Hepatocyte (in vitro differentiated cells): Measurements from ENCODE around the gene UGCG. TPM values are rescaled to one million over a fixed set of nuclear protein-coding genes. Genes with fewer than 3 reads are reported as not detected.

Experiments used
- DNase-seq: peaks from one replicate; pipeline ENCODE4 v3.0.0-alpha.2; 2016; ENCODE audit warnings: low spot score
- H2AFZ ChIP-seq: fragments of 200-600 bp; sonication (generic); 2 replicates; pipeline ENCODE4 v1.6.0; 2016; ENCODE audit warnings: antibody characterized with exemption, mild to moderate bottlenecking
- H3K27ac ChIP-seq: fragments of 200-600 bp; sonication (generic); 2 replicates; pipeline ENCODE4 v1.5.1; 2016; ENCODE audit warnings: mild to moderate bottlenecking
- H3K27me3 ChIP-seq: fragments of 200-600 bp; sonication (generic); 2 replicates; pipeline ENCODE4 v1.6.1; 2016
- H3K36me3 ChIP-seq: fragments of 200-600 bp; sonication (generic); replicated peaks from 2 replicates; pipeline ENCODE4 v1.5.1; 2016; ENCODE audit warnings: low read depth; ENCODE audit not compliant: insufficient read depth
- H3K4me1 ChIP-seq: fragments of 200-600 bp; sonication (generic); 2 replicates; pipeline ENCODE4 v1.5.1; 2016; ENCODE audit warnings: mild to moderate bottlenecking, moderate library complexity; ENCODE audit not compliant: insufficient read depth
- H3K4me2 ChIP-seq: fragments of 200-600 bp; sonication (generic); 2 replicates; pipeline ENCODE4 v1.6.0; 2016
- H3K4me3 ChIP-seq: fragments of 200-600 bp; sonication (generic); 2 replicates; pipeline ENCODE4 v1.5.1; 2016; ENCODE audit warnings: mild to moderate bottlenecking
- H3K79me2 ChIP-seq: fragments of 200-600 bp; sonication (generic); 2 replicates; pipeline ENCODE4 v1.6.0; 2017; ENCODE audit warnings: mild to moderate bottlenecking
- H3K9me2 ChIP-seq: fragments of 200-600 bp; sonication (generic); replicated peaks from 2 replicates; pipeline ENCODE4 v1.6.0; 2017; ENCODE audit warnings: mild to moderate bottlenecking; ENCODE audit not compliant: insufficient read depth
- H3K9me3 ChIP-seq: fragments of 200-600 bp; sonication (generic); 2 replicates; pipeline ENCODE4 v1.5.1; 2016; ENCODE audit warnings: low read depth, mild to moderate bottlenecking
- H4K20me1 ChIP-seq: fragments of 200-600 bp; sonication (generic); 2 replicates; pipeline ENCODE4 v1.6.0; 2016; ENCODE audit warnings: mild to moderate bottlenecking; ENCODE audit not compliant: insufficient read depth, poor library complexity, severe bottlenecking
- CTCF ChIP-seq: fragments of 200-600 bp; sonication (generic); IDR thresholded peaks from 2 replicates; pipeline ENCODE4 v1.5.1; 2016; ENCODE audit warnings: antibody characterized with exemption, mild to moderate bottlenecking; ENCODE audit not compliant: poor library complexity
- EZH2 ChIP-seq: fragments of 200-600 bp; sonication (generic); IDR thresholded peaks from 2 replicates; pipeline ENCODE4 v1.6.1; 2016; ENCODE audit warnings: antibody characterized with exemption, mild to moderate bottlenecking, borderline replicate concordance
- EZH2phosphoT487 ChIP-seq: fragments of 200-600 bp; sonication (generic); IDR thresholded peaks from one replicate; pipeline ENCODE4 v1.6.1; 2018; ENCODE audit warnings: antibody characterized with exemption, mild to moderate bottlenecking, low read depth, moderate library complexity; ENCODE audit not compliant: unreplicated experiment, severe bottlenecking
- WGBS: methylation state at CpG from one replicate; pipeline ENCODE4 v1.1.6; 2016; ENCODE audit warnings: low lambda C conversion rate; ENCODE audit errors: missing lambda C conversion rate; 5-methylcytosine and 5-hydroxymethylcytosine counted together
- polyA plus RNA-seq: library from polyadenylated mRNA; unstranded; fragments of >200 nt; fragmentation: Nextera tagmentation; extraction: Ambion mirVana; gene quantifications from 2 replicates; pipeline ENCODE4 v1.2.1, GENCODE V29; 2016
- total RNA-seq: library from RNA; depleted of rRNA; stranded (reverse); fragments of >200 nt; gene quantifications from 2 replicates; pipeline ENCODE4 v1.2.3, GENCODE V29; 2014

The UGCG gene
- total and polyA plus RNA-seq, 2 experiments from 2014 or later = 54.6 to 107 TPM

- H3K4me2 ChIP-seq = no peak overlapping the region
- no peak for TF ChIP-seq EZH2phosphoT487
- TF ChIP-seq EZH2 = no peak
- TF ChIP-seq CTCF = no peak
- H3K9me3 ChIP-seq = no peaks in the 10 kb centered on the region
- no peaks in the 10 kb centered on the region for H3K27me3 ChIP-seq
- peaks cover 28% of the 10 kb centered on the region for H3K4me1 ChIP-seq
- H3K9me2 ChIP-seq = no peaks in the 10 kb centered on the region
- 98% methylated on average over 6 of the region's 6 CpGs for WGBS
- H4K20me1 ChIP-seq = peaks cover 99% of the 10 kb centered on the region
- H3K27ac ChIP-seq = no peak overlapping the region
- no peaks in the 10 kb centered on the region for H3K36me3 ChIP-seq
- H2AFZ ChIP-seq = no peak overlapping the region
- H3K79me2 ChIP-seq = peaks cover 100% of the 10 kb centered on the region
- no peak overlapping the region for H3K4me3 ChIP-seq
- DNase-seq = no peak
Observed at GRCh38 chr9:111910428-111910827, 13.8 kb downstream of the UGCG start.

- H3K4me3 ChIP-seq = no peak overlapping the region
- H3K9me3 ChIP-seq = no peaks in the 10 kb centered on the region
- no peaks in the 10 kb centered on the region for H3K27me3 ChIP-seq
- TF ChIP-seq EZH2phosphoT487 (no peak), CTCF (no peak), EZH2 (no peak)
- H3K36me3 ChIP-seq = no peaks in the 10 kb centered on the region
- 94% methylated on average over 5 of the region's 6 CpGs for WGBS
- H2AFZ ChIP-seq = no peak overlapping the region
- no peaks in the 10 kb centered on the region for H3K9me2 ChIP-seq
- peaks cover 90% of the 10 kb centered on the region for H4K20me1 ChIP-seq
- H3K4me2 ChIP-seq = no peak overlapping the region
- peaks cover 28% of the 10 kb centered on the region for H3K4me1 ChIP-seq
- no peak overlapping the region for H3K27ac ChIP-seq
- H3K79me2 ChIP-seq = peaks cover 100% of the 10 kb centered on the region
- no peak for DNase-seq
Observed at GRCh38 chr9:111913159-111913558, 16.5 kb downstream of the UGCG start.

GRCh38 chr9:111914749-111915424 is 18.3 kb downstream of the UGCG start:
- Histone ChIP-seq H3K4me2 (no peak overlapping the region), H3K4me3 (no peak overlapping the region), H2AFZ (no peak overlapping the region), H3K4me1 (peaks cover 11% of the 10 kb centered on the region), H3K9me2 (no peaks in the 10 kb centered on the region), H3K9me3 (no peaks in the 10 kb centered on the region), H3K79me2 (peaks cover 99% of the 10 kb centered on the region), H4K20me1 (peaks cover 73% of the 10 kb centered on the region), H3K27ac (no peak overlapping the region), H3K36me3 (no peaks in the 10 kb centered on the region), H3K27me3 (no peaks in the 10 kb centered on the region)
- DNase-seq = no peak
- TF ChIP-seq EZH2 (no peak), EZH2phosphoT487 (no peak), CTCF (no peak)
- WGBS = 57% methylated on average over 4 of the region's 4 CpGs

- H3K4me3 ChIP-seq = no peak overlapping the region
- peaks cover 99% of the 10 kb centered on the region for H3K79me2 ChIP-seq
- H3K4me2 ChIP-seq = no peak overlapping the region
- no peak for DNase-seq
- no peaks in the 10 kb centered on the region for H3K36me3 ChIP-seq
- peaks cover 68% of the 10 kb centered on the region for H4K20me1 ChIP-seq
- H3K27ac ChIP-seq = no peak overlapping the region
- no peaks in the 10 kb centered on the region for H3K27me3 ChIP-seq
- H3K9me2 ChIP-seq = no peaks in the 10 kb centered on the region
- H3K9me3 ChIP-seq = no peaks in the 10 kb centered on the region
- no peak overlapping the region for H2AFZ ChIP-seq
- TF ChIP-seq EZH2 = no peak
- TF ChIP-seq EZH2phosphoT487 = no peak
- no peak for TF ChIP-seq CTCF
- peaks cover 8% of the 10 kb centered on the region for H3K4me1 ChIP-seq
- 93% methylated on average over 3 of the region's 3 CpGs for WGBS
Observed at GRCh38 chr9:111915425-111915758, 18.8 kb downstream of the UGCG start.
